Stimulated activated CD8-positive, alpha-beta memory T cell treated with anti-CD3 and anti-CD28 coated beads, Interleukin-4, amount 100 ng/mL, for 24 hours (primary cell): ENCODE results near the gene NFKBIE.
"Not testable (repeated sequence)": the region's sequence is repeated elsewhere in the genome, so short reads cannot be mapped to it uniquely, and the experiment has no call there.

Experiments
- DNase-seq: peaks from one replicate; pipeline ENCODE4 v3.0.0-alpha.2; 2020; ENCODE audit warnings: low read depth

The NFKBIE gene, protein sequence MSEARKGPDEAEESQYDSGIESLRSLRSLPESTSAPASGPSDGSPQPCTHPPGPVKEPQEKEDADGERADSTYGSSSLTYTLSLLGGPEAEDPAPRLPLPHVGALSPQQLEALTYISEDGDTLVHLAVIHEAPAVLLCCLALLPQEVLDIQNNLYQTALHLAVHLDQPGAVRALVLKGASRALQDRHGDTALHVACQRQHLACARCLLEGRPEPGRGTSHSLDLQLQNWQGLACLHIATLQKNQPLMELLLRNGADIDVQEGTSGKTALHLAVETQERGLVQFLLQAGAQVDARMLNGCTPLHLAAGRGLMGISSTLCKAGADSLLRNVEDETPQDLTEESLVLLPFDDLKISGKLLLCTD

DNA sequence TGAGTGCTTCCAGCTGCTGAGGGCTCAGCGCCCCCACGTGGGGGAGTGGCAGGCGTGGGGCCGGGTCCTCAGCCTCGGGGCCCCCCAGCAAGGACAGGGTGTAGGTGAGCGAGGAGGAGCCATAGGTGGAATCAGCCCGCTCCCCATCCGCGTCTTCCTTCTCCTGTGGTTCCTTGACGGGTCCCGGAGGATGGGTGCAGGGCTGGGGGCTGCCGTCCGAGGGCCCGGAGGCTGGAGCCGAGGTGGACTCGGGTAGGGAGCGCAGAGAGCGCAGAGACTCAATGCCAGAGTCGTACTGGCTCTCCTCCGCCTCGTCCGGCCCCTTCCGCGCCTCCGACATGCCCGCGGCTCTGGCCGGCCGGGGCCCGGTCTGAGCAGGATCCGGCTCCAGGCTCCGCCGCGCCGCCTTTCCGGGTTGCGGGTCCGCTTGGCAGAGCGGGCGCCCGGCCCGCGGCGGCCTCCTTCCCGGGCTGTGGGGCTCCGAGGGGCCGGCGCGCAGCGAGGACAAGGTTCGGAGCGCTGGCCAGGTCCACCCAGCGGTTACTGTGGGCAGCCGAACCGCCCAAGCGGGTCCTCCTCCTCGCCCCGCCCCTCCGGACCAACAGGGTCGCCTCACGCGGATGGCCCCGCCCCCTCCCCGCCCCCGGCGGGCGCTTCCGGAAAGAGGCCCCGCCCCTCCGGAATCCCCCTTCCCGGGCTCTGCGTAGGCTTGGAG lies at the start of gene NFKBIE:
Gene NFKBIE, minus strand, starts transcription at position 545 of the 715 bp plus-strand sequence. Its CDS starts 205 bp downstream, at position 340.
- peak; percentile 92 for DNase-seq

DNA sequence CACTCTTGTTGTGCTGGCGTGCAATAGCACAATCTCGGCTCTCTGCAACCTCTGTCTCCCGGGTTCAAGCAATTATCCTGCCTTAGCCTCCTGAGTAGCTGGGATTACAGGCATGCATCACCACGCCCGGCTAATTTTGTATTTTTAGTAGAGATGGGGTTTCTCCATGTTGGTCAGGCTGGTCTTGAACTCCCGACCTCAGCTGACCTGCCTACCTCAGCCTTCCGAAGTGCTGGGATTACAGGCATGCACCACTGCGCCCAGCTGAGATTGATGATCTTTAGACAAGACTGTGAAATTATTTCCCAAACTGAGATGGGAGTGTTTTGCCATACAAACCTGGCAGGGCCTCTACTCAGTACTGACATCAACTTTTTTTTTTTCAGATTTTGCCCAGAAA lies 49.3 kb upstream of the NFKBIE start:
- DNase-seq, result not testable (repeated sequence)

DNA sequence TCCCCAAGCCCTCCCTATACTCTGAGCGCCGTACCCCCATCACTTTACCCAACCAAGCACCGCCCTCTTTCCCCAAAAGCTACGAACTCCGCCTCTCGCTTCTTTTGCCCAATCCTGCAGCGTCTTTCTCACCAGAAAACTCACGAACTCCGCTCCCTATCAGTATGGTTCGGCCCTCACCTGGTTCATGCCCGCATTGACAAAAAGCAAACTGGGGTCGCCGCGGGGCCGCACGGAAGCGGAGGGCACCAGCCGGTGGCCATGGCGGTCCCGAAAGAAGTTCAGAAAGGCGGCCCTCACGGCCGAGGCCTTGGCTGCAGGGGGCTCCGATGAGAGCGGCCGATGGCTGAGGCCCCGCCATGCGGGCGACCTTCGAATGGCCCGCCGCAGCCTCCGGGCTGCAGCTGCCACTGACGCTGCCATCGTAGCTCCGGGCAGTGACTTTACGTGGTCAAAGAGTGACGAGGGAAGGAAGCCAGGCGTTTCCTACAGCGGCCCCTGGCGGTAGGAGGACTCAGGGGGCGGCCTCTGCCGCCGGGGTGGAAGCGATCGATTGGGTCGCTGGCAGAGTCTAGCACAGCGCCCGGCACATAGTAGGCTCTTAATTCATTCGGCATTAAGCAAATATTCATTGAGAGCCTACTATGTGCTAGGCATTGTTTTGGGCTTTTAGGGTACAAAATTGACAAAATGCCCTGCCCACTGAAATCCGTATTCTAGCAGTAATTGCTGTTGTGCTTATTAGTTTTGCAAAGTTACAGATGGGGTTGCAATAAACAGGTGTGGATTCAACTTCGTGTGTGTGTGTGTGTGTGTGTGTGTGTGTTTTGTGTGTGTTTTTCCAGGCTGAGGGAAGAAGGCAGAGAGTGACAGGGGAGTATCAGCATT lies 47.8 kb upstream of the NFKBIE start, which contains the start of gene AARS2:
Gene AARS2, minus strand, starts transcription at position 447 of the 888 bp plus-strand sequence. Its CDS starts 24 bp downstream, at position 423.
- peak; percentile 89 for DNase-seq

DNA sequence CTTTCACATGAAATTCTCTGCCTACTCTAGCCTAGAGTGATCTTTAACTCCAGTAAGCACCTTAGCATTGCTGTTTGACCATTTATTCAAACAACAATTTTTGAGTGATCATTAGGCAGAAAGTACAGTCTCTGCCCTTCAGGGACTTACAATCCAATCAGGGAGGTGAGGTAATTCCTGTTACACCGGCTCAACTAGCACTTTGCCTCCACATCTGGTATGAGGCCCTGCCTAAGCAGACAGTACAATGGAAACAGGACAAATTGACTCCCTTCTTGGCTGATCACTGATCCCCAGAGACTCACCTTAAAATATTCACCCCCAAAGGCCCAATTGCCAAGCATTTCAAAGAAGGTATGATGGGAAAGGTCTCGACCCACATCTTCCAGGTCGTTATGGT lies 46.4 kb upstream of the NFKBIE start:
- no peak for DNase-seq

DNA sequence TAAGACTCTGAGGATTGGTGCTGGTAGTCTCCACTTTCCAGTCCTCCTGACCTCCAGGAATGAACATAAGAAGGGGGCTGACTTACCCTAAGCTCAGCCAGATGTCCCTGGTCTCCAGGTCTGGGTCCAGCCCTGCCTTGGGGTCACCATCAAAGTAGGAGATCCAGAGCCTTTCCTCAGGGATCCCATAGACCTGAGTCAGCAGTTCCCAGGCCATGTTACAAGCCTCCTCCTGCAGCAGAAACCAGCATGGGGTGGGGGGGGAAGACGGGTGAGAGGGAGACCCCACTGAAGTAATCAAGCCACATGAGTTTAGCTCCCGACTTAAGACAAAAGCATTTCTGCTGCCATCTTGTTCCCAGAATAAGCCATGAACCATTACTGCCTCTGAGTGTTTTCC lies 46.0 kb upstream of the NFKBIE start:
- DNase-seq, result no peak

DNA sequence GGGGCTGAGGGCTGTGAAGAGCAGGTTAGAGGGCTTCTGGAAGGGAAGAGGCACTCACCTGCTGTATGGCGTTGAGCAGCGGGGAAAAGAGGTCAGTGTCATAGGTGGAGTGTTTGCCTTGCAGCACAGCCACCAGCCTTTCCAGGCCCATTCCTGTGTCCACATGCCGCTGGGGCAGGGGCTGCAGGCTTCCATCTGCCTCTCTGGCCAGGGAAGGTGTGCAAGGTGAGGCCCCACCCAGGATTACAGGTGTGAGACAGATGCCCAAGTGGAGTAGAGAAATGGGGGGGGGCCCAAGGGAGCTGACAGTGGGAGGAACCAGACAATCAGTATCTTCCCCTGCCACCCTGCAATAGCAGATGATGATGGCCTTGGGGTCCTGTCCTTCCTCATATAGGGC lies 44.9 kb upstream of the NFKBIE start:
- no peak for DNase-seq

DNA sequence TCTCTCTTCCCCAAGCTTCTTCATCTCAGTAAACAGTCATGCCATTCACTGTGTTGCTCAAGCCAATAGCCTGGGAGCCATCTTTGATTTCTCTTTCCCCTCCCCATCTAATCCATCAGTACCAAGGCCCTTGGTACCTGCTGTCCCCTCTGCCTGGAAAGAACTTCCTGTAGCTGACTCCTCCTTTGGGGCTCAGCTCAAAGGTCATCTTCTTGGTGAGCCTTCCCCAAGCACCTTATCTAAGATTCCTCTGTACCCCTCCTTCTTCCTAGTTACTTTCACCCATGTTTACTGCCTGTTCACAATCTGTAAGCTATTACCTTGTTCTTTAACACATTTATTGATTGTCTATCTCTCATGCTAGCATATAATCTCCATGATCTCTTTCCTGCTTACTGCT lies 44.3 kb upstream of the NFKBIE start:
- no peak for DNase-seq

DNA sequence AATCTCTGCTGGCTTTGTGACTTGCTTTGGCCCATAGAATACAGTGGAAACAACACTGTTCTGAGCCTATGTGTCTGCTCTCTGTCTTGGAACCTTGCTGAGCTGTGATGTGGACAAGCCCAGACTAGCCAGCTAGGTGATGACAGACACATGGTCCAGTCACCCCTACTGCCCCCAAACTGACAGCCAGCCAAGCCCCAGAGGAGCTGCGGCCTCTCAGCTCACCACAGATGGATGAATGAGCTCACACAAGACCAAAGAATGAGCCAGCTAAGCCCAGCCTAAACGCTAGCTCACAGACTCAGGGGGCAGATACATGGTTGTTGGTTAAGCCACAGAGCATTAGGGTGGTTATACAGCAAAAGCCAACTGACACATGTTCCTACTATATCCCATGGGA lies 43.7 kb upstream of the NFKBIE start:
- no peak for DNase-seq

DNA sequence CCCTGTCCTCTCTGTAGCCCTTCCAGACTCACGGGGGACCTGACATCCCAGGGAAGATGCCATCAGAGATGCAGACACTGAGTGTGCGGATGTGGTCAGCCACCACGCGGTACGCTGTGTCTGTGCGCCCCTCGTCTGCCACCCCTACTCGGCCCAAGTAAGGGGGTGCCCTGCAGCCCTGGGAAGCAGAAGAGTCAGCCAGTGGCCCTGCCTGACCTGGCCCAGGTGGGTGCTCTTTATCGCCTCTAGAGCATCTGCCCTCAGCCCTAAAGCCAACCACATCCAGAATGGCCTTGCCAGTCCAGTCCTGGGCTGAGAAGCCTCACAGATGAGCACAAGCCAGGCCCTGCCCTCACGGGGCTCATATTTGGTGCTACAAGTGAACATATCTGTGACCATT lies 41.9 kb upstream of the NFKBIE start:
- DNase-seq, result no peak

DNA sequence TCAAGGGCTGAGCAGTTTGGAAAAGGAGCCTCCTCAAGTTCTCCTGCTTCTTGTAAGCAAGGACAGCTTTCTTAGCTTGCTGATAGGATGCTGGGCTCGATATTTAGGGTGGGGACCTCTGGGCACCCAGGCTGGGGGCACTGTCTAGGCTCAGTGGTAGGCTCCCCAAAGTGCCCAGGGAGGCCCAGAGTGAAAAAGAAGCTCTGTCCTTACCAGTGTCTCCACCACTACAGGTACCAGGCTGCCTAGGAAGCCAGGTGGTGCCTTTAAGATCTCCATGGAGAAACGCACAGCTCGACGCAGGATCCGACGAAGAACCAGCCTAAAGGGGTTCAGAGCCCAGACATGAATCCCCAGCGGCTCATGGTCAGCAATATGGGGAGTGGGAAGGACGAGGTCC lies 41.4 kb upstream of the NFKBIE start:
- DNase-seq, result no peak

DNA sequence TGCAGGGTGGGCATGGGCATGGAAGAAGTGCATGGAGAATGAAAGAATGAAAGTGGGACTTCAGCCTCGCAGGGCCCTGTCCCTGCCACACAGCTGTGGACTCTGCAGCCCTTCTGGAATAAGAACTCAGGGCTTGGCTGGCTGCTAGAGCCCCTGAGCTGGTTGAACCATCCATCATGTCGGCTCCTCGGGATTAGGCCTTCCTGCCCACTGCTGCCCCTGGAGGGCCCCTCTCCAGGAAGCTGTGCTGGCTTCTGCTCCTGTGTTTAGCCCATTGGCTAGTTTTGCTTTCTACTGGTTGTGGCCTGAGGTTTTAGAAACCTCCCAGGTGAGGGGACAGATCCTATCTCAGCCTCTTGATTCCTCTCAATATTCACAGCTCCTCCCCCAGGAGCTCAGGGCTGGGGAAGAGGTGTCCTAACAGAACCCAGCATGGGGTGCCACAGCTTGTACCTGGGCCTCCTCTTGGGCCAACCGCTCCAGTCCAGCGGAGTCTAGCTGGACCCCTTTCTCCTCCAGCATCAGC lies 39.9 kb upstream of the NFKBIE start:
- no peak for DNase-seq

DNA sequence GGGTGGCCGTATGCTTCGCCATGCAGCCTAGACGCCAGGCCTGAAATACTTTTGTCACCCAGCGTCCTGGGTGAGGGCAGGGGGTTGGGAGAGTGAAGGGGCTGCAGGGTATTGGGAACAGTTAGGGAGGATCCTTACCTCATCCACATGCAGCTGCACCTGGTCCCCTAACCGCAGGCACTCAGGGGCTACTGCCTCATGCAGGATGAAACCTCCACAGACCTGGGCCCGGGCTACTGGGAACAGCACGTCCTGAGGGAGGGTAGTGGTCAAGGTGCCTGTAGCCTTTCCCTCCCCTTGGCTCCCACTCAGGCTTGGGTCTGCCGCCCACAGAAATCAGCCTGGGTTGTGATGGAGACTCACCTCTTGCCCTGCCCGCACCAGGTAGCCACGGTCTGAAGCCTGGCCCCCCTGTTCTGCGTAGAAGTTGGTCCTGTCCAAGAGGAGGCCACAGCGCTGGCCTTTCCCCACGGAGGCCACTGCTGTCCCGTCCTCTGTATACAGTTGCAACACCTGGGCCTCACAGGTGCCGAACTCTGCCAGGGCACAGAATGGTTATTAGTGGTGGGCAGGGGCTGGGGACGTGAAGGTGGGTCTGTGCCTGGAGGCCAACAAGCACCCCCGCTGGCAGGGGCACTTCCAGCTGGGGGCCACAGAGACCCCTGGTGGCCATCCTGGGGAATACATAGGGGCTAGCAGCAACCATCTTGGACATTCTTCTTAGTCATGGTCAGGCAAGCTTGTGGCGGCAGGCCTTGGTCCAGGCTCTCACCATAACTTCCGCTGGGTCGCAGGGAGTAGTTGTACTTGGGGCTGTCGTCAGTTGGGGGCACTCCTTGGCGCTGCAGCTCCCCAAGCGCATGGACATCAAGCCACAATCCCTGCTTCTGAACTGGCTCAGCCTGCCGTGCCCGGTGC lies 39.2 kb upstream of the NFKBIE start:
- DNase-seq, result peak; percentile 24

DNA sequence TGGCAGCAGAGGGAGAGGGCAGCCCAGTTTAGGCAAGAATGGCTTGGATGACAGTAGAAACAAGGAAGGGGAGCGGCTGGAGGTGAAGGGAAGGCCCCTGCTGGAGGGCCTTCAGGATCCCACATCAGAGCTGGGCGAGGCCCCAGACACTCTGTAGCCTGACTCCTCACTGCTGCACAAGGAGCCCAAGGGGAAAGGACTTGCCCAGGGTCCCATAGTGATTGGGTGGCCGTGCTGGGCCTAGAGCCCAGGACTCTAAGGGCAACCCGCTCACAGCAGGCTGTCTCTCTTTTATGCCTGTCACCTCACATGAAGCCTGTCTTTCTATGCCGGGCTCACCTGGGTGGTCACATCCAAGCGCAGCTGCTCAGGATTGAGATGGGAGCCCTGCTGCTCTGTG lies 38.5 kb upstream of the NFKBIE start:
- DNase-seq, result no peak

DNA sequence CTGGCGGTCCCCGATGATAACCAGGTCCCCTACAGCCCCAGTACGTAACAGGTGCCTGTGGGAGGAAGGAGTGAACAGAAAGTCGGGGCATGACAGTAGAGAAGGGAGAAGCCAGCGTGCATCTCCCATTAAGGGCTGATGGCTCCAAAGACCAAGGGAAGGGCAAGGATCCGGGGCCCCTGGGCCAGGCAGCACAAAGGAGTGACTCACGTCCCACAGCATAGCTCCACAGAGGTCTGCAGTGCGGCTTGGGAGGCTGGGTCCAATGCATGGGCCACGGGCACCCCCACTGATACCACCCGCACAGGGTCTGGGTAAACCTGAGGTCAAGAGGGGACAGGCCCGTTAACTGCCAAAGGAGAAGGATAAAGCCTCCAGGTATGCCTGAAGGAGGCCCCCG lies 37.5 kb upstream of the NFKBIE start:
- no peak for DNase-seq

DNA sequence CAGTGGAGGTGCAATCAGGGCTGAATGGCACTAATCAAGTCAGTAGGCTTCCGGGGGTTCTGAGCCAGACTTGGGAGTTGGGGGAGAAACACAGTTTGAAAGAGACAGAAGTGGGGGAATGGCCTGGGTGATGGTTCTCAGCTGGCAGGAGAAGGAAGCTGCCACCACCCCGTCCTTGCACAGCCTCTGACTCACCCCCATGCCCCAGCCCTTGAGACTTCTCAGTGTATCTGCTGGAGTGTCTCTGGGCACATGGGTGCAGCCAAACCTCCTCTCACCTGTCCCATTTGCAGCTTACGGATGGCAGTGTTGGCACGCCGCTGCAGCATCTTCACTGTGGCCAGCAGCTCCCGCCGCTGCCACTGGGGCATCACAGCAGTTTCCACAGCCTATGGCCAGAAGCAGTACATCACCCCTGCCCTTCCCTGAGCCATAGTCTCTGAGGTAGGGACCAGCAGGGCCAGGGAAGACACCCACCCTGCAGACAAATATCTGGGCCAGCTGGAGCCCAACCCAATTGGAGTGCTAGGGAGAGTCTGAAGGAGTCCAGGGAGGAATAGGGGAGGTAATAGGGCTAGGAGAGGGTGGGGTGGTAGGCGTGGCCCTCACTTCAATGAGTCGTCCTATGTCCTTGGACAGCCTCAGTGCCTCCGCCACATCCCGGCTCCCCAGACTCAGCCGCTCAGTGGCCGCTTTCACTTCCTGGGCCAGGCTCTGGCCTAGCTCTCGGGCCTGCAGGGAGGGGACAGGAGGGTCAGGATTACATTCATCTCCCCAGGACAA lies 36.6 kb upstream of the NFKBIE start:
- DNase-seq, result no peak

DNA sequence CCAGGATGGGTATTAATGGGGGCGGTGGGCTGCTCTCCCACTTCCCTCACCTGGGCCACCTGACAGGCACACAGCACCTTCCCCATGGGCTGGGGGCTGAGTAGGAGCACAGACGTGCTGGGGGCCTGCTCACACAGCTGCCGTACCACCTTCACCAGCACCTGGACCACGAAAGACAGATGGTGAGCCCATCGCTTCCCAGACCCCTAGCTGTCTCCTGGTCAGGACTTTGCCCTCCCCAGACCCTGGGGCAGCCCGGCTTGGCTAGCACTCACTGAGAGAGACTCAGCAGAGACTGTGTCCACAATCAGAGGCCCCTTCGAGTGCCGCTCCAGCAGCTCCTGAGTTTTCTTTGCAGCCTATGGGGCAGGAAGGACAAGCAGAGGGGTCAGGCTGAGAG lies 35.8 kb upstream of the NFKBIE start:
- no peak for DNase-seq

DNA sequence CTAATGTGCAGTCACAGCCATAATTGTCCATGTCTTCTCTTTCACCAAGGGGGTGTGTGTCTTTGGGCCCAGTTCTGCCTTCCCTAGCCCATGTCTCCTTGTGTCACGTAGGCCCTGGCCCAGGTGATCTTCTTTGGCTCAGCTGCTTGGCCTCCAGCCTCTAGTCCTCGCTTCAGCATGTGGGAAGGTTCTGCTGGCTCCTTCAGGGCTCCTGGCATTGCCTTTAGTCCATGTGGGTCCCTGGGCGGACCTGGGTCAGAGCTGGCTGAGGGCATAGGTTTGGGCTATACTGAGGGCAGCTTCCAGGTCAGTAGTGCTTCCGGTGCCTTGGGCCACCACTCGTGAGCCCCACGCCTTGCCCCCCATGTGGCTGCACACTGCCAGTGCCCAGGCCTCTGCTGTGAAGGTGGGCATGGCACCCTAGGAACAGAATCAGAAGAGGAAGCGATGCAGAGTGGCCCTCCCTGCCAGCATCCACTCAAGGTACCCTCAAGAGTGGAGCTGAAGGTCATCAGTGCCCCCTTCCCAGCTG lies 35.0 kb upstream of the NFKBIE start:
- no peak for DNase-seq

DNA sequence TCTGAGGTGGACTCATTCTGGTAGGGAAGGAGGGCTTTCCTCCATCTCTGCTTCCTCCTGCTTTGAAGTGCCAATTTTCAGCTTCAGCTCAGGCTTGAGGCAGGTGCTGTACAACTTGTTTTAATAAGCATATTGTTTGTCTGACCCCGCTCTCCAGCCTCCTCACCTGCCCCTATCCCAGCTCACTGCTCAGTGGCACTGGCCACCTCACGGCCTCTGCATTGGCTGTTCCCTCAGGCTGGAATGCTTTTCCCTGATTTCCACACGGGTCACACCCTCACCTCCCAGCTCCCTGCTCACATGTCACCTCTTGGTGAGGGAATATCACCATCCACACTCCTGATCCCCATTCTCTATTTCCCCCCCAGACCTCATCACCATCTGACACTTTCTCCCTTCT lies 33.5 kb upstream of the NFKBIE start:
- no peak for DNase-seq

DNA sequence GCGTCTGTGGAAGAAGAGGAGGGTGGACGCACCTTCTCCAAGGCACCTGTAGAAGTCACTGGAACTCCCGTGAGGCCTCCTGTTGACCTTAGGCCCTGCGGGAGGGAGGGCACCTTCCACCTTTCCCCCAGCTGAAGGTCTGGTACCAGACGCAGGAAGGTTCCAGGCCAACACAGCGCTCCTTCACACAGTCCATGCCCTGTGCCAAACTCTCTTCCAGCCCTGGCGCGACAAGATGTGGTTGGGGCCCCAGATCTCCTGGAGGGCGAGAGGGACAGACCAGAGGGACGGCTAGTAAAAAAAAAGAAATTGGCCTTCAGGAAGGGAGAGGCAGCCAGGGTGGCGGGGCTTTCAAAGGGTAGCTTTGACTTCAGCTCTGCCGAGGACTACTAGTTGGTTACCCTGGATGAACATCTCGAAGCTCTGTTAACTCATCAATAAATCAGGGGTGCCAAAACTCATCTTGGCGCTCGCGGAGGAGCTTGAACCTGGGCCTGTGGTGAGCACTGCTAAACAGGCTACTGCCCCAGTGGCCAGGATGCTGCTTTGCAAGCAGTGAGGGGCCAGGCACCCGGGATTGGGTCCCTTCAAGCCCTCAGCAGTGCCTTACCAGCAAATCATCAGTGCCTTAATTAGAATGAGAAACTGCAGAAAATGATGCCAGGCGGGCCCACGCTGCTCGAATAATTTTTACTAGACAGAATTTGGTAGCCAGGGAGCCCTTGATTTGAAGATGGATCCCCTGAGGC lies 32.9 kb upstream of the NFKBIE start:
- DNase-seq, result no peak
